22Rv1 (cell line): ENCODE results near the gene CALML6.

Experiments used
- ZFX ChIP-seq: fragments of 450-650 bp; IDR thresholded peaks from 2 replicates; pipeline ENCODE4 v1.6.1; 2017; ENCODE audit warnings: antibody characterized with exemption, borderline replicate concordance
- TF ChIP-seq, protein P1 (sequence below): fragments of 450-650 bp; IDR thresholded peaks from 2 replicates; pipeline ENCODE4 v1.5.1; 2017; ENCODE audit warnings: mild to moderate bottlenecking

DNA sequence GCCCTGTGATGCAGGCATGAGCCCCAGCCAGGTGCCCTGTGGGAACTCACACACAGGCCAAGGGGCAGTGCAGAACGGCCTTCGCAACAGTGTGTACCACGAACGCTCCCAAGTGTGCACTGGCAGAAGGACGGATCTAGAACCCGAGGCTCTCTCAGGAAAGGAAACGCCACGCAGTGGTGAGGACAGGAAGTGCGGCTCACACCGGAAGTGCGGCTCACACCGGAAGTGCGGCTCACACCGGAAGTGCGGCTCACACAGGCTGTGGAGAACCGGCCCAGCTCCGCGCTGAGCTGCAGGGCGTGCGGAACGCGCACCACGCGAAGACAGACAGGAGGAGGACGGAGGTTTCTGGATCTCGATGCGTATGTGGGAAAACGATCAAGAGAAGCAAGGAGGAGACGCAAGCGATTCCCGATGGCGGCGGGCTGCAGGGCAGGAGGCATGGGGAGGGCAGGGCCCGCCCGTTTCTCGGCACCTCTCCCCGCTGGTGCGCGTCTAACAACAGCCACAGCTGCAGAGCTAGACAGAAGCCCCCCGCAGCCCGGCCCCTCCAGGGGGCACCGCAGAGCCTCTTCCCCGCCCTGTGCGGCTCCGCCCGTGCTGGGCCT is 39.9 kb downstream of the CALML6 start:
- TF ChIP-seq, protein P1, sequence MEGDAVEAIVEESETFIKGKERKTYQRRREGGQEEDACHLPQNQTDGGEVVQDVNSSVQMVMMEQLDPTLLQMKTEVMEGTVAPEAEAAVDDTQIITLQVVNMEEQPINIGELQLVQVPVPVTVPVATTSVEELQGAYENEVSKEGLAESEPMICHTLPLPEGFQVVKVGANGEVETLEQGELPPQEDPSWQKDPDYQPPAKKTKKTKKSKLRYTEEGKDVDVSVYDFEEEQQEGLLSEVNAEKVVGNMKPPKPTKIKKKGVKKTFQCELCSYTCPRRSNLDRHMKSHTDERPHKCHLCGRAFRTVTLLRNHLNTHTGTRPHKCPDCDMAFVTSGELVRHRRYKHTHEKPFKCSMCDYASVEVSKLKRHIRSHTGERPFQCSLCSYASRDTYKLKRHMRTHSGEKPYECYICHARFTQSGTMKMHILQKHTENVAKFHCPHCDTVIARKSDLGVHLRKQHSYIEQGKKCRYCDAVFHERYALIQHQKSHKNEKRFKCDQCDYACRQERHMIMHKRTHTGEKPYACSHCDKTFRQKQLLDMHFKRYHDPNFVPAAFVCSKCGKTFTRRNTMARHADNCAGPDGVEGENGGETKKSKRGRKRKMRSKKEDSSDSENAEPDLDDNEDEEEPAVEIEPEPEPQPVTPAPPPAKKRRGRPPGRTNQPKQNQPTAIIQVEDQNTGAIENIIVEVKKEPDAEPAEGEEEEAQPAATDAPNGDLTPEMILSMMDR = 0 out of 2 replicates have a peak, but pooled peaks have one; percentile 14
- TF ChIP-seq ZFX = no peak
